Astrocyte (in vitro differentiated cells and primary cell): ENCODE measurements around the gene FAM241A.

Experiments
- EZH2 ChIP-seq: IDR thresholded peaks from 2 replicates; pipeline ENCODE4 v1.6.1; 2012; ENCODE audit warnings: mild to moderate bottlenecking, low read length, inconsistent platforms; ENCODE audit not compliant: insufficient read depth
- TF ChIP-seq, protein P1 (sequence below): IDR thresholded peaks from 2 replicates; pipeline ENCODE4 v1.5.1; 2011; ENCODE audit warnings: low read depth, mild to moderate bottlenecking, inconsistent platforms, low read length, moderate library complexity; ENCODE audit not compliant: insufficient read depth

DNA sequence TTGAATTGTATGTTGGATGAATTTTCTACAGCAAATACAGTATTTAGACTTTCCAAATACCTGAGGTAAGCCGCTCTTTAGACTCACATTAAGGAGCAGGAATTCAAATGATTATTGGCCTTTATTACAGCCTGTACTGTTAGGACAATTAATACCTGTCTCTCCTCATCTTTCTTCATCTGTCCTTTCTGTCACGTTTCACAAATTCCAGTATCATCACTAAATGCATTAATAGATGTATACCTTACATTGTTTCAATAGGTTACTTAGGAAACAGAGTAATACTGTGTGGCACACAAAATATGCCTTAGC is 1.2 kb downstream of the FAM241A start:
- TF ChIP-seq, protein P1, sequence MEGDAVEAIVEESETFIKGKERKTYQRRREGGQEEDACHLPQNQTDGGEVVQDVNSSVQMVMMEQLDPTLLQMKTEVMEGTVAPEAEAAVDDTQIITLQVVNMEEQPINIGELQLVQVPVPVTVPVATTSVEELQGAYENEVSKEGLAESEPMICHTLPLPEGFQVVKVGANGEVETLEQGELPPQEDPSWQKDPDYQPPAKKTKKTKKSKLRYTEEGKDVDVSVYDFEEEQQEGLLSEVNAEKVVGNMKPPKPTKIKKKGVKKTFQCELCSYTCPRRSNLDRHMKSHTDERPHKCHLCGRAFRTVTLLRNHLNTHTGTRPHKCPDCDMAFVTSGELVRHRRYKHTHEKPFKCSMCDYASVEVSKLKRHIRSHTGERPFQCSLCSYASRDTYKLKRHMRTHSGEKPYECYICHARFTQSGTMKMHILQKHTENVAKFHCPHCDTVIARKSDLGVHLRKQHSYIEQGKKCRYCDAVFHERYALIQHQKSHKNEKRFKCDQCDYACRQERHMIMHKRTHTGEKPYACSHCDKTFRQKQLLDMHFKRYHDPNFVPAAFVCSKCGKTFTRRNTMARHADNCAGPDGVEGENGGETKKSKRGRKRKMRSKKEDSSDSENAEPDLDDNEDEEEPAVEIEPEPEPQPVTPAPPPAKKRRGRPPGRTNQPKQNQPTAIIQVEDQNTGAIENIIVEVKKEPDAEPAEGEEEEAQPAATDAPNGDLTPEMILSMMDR: no peak
- TF ChIP-seq EZH2: no peak
